Measurements from ENCODE around the gene POU3F2.

Gene POU3F2

GRCh38 chr6:98833057-98833306 lies 1.4 kb upstream of the POU3F2 start:
- H3K4me3 ChIP-seq (ENCODE audit: low read length) = peak overlapping the region; percentile 14
- no peaks in the 10 kb centered on the region for H3K9me3 ChIP-seq (ENCODE audit: control insufficient read depth, low read length)
- peaks cover 95% of the 10 kb centered on the region for H3K27me3 ChIP-seq (ENCODE audit: control insufficient read depth, insufficient read depth, low read length)
- H3K4me1 ChIP-seq (ENCODE audit: control insufficient read depth, insufficient read depth, low read length) = peaks cover 45% of the 10 kb centered on the region
- no peaks in the 10 kb centered on the region for H3K36me3 ChIP-seq (ENCODE audit: control insufficient read depth, insufficient read depth, low read length)
- no peak overlapping the region for H3K9ac ChIP-seq (ENCODE audit: low read length)

GRCh38 chr6:98833307-98834059 lies 891 bp upstream of the POU3F2 start:
- H3K27me3 ChIP-seq (ENCODE audit: control insufficient read depth, insufficient read depth, low read length) = peaks cover 95% of the 10 kb centered on the region
- H3K4me3 ChIP-seq (ENCODE audit: low read length) = peak overlapping the region; percentile 14
- H3K9me3 ChIP-seq (ENCODE audit: control insufficient read depth, low read length) = no peaks in the 10 kb centered on the region
- H3K4me1 ChIP-seq (ENCODE audit: control insufficient read depth, insufficient read depth, low read length) = peaks cover 45% of the 10 kb centered on the region
- no peaks in the 10 kb centered on the region for H3K36me3 ChIP-seq (ENCODE audit: control insufficient read depth, insufficient read depth, low read length)
- no peak overlapping the region for H3K9ac ChIP-seq (ENCODE audit: low read length)

- H3K27me3 ChIP-seq (ENCODE audit: control insufficient read depth, insufficient read depth, low read length) = peaks cover 93% of the 10 kb centered on the region
- no peak overlapping the region for H3K9ac ChIP-seq (ENCODE audit: low read length)
Observed at GRCh38 chr6:98835149-98836024, 1.0 kb downstream of the POU3F2 start.

GRCh38 chr6:98836025-98836961 lies 1.9 kb downstream of the POU3F2 start:
- H3K4me3 ChIP-seq (ENCODE audit: low read length) = no peak overlapping the region

More at GRCh38 chr6:98835149-98836024, 1.0 kb downstream of the POU3F2 start:
- peaks cover 45% of the 10 kb centered on the region for H3K4me1 ChIP-seq (ENCODE audit: control insufficient read depth, insufficient read depth, low read length)
- no peaks in the 10 kb centered on the region for H3K36me3 ChIP-seq (ENCODE audit: control insufficient read depth, insufficient read depth, low read length)
- no peak overlapping the region for H3K4me3 ChIP-seq (ENCODE audit: low read length)
- H3K9me3 ChIP-seq (ENCODE audit: control insufficient read depth, low read length) = no peaks in the 10 kb centered on the region

GRCh38 chr6:98836962-98837944 lies 2.9 kb downstream of the POU3F2 start:
- Histone ChIP-seq H3K9me3 (ENCODE audit: control insufficient read depth, low read length) (no peaks in the 10 kb centered on the region), H3K4me1 (ENCODE audit: control insufficient read depth, insufficient read depth, low read length) (peaks cover 34% of the 10 kb centered on the region), H3K27me3 (ENCODE audit: control insufficient read depth, insufficient read depth, low read length) (peaks cover 93% of the 10 kb centered on the region), H3K4me3 (ENCODE audit: low read length) (no peak overlapping the region), H3K9ac (ENCODE audit: low read length) (no peak overlapping the region), H3K36me3 (ENCODE audit: control insufficient read depth, insufficient read depth, low read length) (no peaks in the 10 kb centered on the region)

More at GRCh38 chr6:98836025-98836961, 1.9 kb downstream of the POU3F2 start:
- peaks cover 93% of the 10 kb centered on the region for H3K27me3 ChIP-seq (ENCODE audit: control insufficient read depth, insufficient read depth, low read length)
- H3K4me1 ChIP-seq (ENCODE audit: control insufficient read depth, insufficient read depth, low read length) = peaks cover 42% of the 10 kb centered on the region
- H3K9ac ChIP-seq (ENCODE audit: low read length) = no peak overlapping the region
- no peaks in the 10 kb centered on the region for H3K9me3 ChIP-seq (ENCODE audit: control insufficient read depth, low read length)
- no peaks in the 10 kb centered on the region for H3K36me3 ChIP-seq (ENCODE audit: control insufficient read depth, insufficient read depth, low read length)

GRCh38 chr6:98838032-98838431 lies 3.7 kb downstream of the POU3F2 start:
- Histone ChIP-seq H3K9ac (ENCODE audit: low read length) (no peak overlapping the region), H3K36me3 (ENCODE audit: control insufficient read depth, insufficient read depth, low read length) (no peaks in the 10 kb centered on the region), H3K4me1 (ENCODE audit: control insufficient read depth, insufficient read depth, low read length) (peaks cover 26% of the 10 kb centered on the region), H3K27me3 (ENCODE audit: control insufficient read depth, insufficient read depth, low read length) (peaks cover 93% of the 10 kb centered on the region), H3K4me3 (ENCODE audit: low read length) (no peak overlapping the region), H3K9me3 (ENCODE audit: control insufficient read depth, low read length) (no peaks in the 10 kb centered on the region)

GRCh38 chr6:98838975-98839374 lies 4.6 kb downstream of the POU3F2 start:
- Histone ChIP-seq H3K9me3 (ENCODE audit: control insufficient read depth, low read length) (no peaks in the 10 kb centered on the region), H3K4me1 (ENCODE audit: control insufficient read depth, insufficient read depth, low read length) (peaks cover 17% of the 10 kb centered on the region), H3K27me3 (ENCODE audit: control insufficient read depth, insufficient read depth, low read length) (peaks cover 93% of the 10 kb centered on the region), H3K4me3 (ENCODE audit: low read length) (no peak overlapping the region), H3K36me3 (ENCODE audit: control insufficient read depth, insufficient read depth, low read length) (no peaks in the 10 kb centered on the region), H3K9ac (ENCODE audit: low read length) (no peak overlapping the region)

GRCh38 chr6:98839781-98840361 lies 5.5 kb downstream of the POU3F2 start:
- Histone ChIP-seq H3K9ac (ENCODE audit: low read length) (no peak overlapping the region), H3K9me3 (ENCODE audit: control insufficient read depth, low read length) (no peaks in the 10 kb centered on the region), H3K36me3 (ENCODE audit: control insufficient read depth, insufficient read depth, low read length) (no peaks in the 10 kb centered on the region), H3K4me1 (ENCODE audit: control insufficient read depth, insufficient read depth, low read length) (peaks cover 17% of the 10 kb centered on the region), H3K27me3 (ENCODE audit: control insufficient read depth, insufficient read depth, low read length) (peaks cover 94% of the 10 kb centered on the region), H3K4me3 (ENCODE audit: low read length) (no peak overlapping the region)

- H3K4me3 ChIP-seq (ENCODE audit: low read length) = no peak overlapping the region
- peaks cover 95% of the 10 kb centered on the region for H3K27me3 ChIP-seq (ENCODE audit: control insufficient read depth, insufficient read depth, low read length)
- no peaks in the 10 kb centered on the region for H3K36me3 ChIP-seq (ENCODE audit: control insufficient read depth, insufficient read depth, low read length)
- no peak overlapping the region for H3K9ac ChIP-seq (ENCODE audit: low read length)
- H3K4me1 ChIP-seq (ENCODE audit: control insufficient read depth, insufficient read depth, low read length) = peaks cover 21% of the 10 kb centered on the region
- H3K9me3 ChIP-seq (ENCODE audit: control insufficient read depth, low read length) = no peaks in the 10 kb centered on the region
Observed at GRCh38 chr6:98840385-98840784, 6.0 kb downstream of the POU3F2 start.

- no peak overlapping the region for H3K9ac ChIP-seq (ENCODE audit: low read length)
- H3K4me3 ChIP-seq (ENCODE audit: low read length) = no peak overlapping the region
- no peaks in the 10 kb centered on the region for H3K9me3 ChIP-seq (ENCODE audit: control insufficient read depth, low read length)
- H3K27me3 ChIP-seq (ENCODE audit: control insufficient read depth, insufficient read depth, low read length) = peaks cover 95% of the 10 kb centered on the region
- H3K36me3 ChIP-seq (ENCODE audit: control insufficient read depth, insufficient read depth, low read length) = no peaks in the 10 kb centered on the region
- peaks cover 18% of the 10 kb centered on the region for H3K4me1 ChIP-seq (ENCODE audit: control insufficient read depth, insufficient read depth, low read length)
Observed at GRCh38 chr6:98840996-98841513, 6.7 kb downstream of the POU3F2 start.

Data from mucosa of stomach (tissue), 1 donor.